ENCODE results near the gene CD6. TPM values are rescaled to one million over a fixed set of nuclear protein-coding genes. Genes with fewer than 3 reads are reported as not detected.
A peak's percentile ranks its signal among the peaks of the same experiment; 100 is the strongest.

CD6 gene
- total and polyA plus RNA-seq, 2 of the 8 experiments (the other 6 are each of a cell fraction or from before 2014, with no cell fraction given) = 0.03 TPM; not detected in 1

DNA sequence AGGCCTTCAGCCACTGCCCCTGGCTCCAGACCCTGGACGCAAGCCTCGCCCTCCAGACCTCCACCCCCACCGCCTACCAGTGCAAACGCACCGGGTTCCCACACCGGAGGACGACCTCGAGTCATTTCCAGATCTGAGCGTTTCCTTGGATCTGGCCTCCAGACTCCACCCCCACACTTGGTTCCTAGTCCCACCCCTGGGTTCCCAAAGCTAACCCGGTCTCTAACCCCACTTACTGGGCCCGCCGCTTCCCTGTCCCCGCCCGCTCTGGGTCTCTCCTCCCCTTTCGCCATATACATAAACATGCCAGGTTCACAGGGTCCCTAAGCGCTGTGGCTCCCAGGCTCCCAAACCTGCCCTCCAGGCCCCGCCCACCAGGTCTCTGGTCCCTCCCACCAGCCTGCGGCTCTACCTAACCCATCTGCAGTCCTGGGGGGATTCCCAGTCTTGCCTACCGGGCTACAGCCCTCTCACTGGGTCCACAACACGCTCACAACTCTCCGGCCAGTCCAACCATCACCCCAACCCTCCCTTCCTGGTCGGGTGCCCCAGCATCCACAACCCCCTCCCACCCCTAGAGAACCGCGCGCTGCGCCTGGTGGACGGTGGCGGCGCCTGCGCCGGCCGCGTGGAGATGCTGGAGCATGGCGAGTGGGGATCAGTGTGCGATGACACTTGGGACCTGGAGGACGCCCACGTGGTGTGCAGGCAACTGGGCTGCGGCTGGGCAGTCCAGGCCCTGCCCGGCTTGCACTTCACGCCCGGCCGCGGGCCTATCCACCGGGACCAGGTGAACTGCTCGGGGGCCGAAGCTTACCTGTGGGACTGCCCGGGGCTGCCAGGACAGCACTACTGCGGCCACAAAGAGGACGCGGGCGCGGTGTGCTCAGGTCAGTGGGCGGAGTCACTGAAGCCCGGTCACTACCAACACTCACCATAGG is 36.7 kb downstream of the CD6 start:
- peaks cover 10% of the 10 kb centered on the region; the same call in 1 of the 2 replicates for H3K23me2 ChIP-seq (ENCODE audit: low read depth, low read length)
- H4K91ac ChIP-seq (replicated peaks; ENCODE audit: insufficient read length, low read length) = no peak overlapping the region
- H3K23ac ChIP-seq (ENCODE audit: insufficient read length) = no peak overlapping the region
- peak overlapping the region; percentile 64 to 68 for H3K4me2 ChIP-seq (ENCODE audit: insufficient read depth in 1 of 2, low read depth in 2 of 2, low read length in 2 of 2)
- H3K9me3 ChIP-seq (ENCODE audit: insufficient read depth in 2 of 2, low read depth in 1 of 2, low read length in 1 of 2) = no peaks in the 10 kb centered on the region
- no peaks in the 10 kb centered on the region for H3K79me1 ChIP-seq (ENCODE audit: low read depth, low read length)
- H4K5ac ChIP-seq (ENCODE audit: insufficient read length, low read depth, low read length) = no peak overlapping the region
- peaks cover 0 to 19% of the 10 kb centered on the region in 2 experiments for H4K20me1 ChIP-seq (replicated peaks in 1 of 2; ENCODE audit: control insufficient read depth in 1 of 2, insufficient read depth in 2 of 2, low read length in 2 of 2)
- no peak overlapping the region for H3K9ac ChIP-seq (replicated peaks in 1 of 4; ENCODE audit: extremely low read depth in 1 of 4, low read depth in 3 of 4, low read length in 3 of 4)
- H2BK120ac ChIP-seq (replicated peaks; ENCODE audit: low read depth, low read length) = no peak overlapping the region
- no peaks in the 10 kb centered on the region for H3K36me3 ChIP-seq (ENCODE audit: control insufficient read depth in 2 of 4, insufficient read depth in 4 of 4, low read length in 3 of 4)
- H3K56ac ChIP-seq (replicated peaks; ENCODE audit: insufficient read length, low read depth, low read length) = no peak overlapping the region
- H2AK5ac ChIP-seq (ENCODE audit: low read depth, low read length) = no peak overlapping the region
- no peak overlapping the region for H2BK12ac ChIP-seq (ENCODE audit: low read depth, low read length)
- no peak overlapping the region for H2BK20ac ChIP-seq (ENCODE audit: low read length)
- FAIRE-seq (no peak), DNase-seq (ENCODE audit: low read depth in 1 of 2, low spot score in 2 of 2) (peak; percentile 58 to 93)
- H3K79me2 ChIP-seq (ENCODE audit: control insufficient read depth in 1 of 2, insufficient read depth in 2 of 2, low read length in 2 of 2) = no peaks in the 10 kb centered on the region
- POLR2A ChIA-PET (ENCODE audit: partially characterized antibody) = no interaction called here
- H4K8ac ChIP-seq (ENCODE audit: extremely low read depth, insufficient read depth, low read length) = peak overlapping the region; percentile 57; the same call in 1 of the 2 replicates
- H2BK15ac ChIP-seq (ENCODE audit: low read length) = no peak overlapping the region
- H3K4me1 ChIP-seq (replicated peaks in 1 of 4; ENCODE audit: control insufficient read depth in 3 of 4, insufficient read depth in 4 of 4, low read length in 3 of 4) = peaks cover 0 to 3% (median under 1%) of the 10 kb centered on the region in 4 experiments; a peak in 4 of 7 replicates
- CTCF ChIA-PET (ENCODE audit: partially characterized antibody) = interaction anchor here (0.7 to 1.4 kb wide), 5 partner anchors 10 to 171 kb away, joined by 3 read pairs; no protein-coding TSS in a partner anchor
- H3K14ac ChIP-seq (ENCODE audit: insufficient read length) = no peak overlapping the region
- H3K4ac ChIP-seq (replicated peaks; ENCODE audit: insufficient read length, low read depth, low read length) = no peak overlapping the region
- peaks cover 37 to 84% (median 71%) of the 10 kb centered on the region in 4 experiments for H3K27me3 ChIP-seq (replicated peaks in 1 of 4; ENCODE audit: control insufficient read depth in 3 of 4, extremely low read depth in 1 of 4, insufficient read depth in 3 of 4, low read length in 3 of 4)
- H3K27ac ChIP-seq (ENCODE audit: low read depth, low read length) = no peak overlapping the region
- no peak overlapping the region for H2AFZ ChIP-seq (ENCODE audit: low read length)
- H3K18ac ChIP-seq (ENCODE audit: extremely low read depth, low read length) = no peak overlapping the region
- no peak overlapping the region for H2BK5ac ChIP-seq (ENCODE audit: low read depth, low read length)
- 12% methylated on average over 47 of the region's 54 CpGs; no CpG with 5 or more reads in 1 of the 2 experiments for WGBS, 2 experiments (ENCODE audit: extremely low coverage in 1 of 2, insufficient coverage in 1 of 2, insufficient read length in 1 of 2, insufficient replicate concordance in 2 of 2, low coverage in 1 of 2, low lambda C conversion rate in 2 of 2, missing lambda C conversion rate in 1 of 2)
- peak overlapping the region; percentile 15 to 61 (median 26) for H3K4me3 ChIP-seq (ENCODE audit: extremely low read depth in 1 of 4, insufficient read depth in 2 of 4, low read depth in 3 of 4, low read length in 4 of 4)
- TF ChIP-seq KDM4A (IDR thresholded peaks at IDR 0.05; ENCODE audit: low read depth, low read length, severe bottlenecking) (peak; percentile 45), TAF7 (optimal IDR thresholded peaks at IDR 0.05; ENCODE audit: borderline replicate concordance, low read depth, low read length) (no peak), RNF2 (IDR thresholded peaks at IDR 0.05; ENCODE audit: borderline replicate concordance, low read depth, low read length, missing control alignments, poor library complexity, severe bottlenecking) (no peak)
- TF ChIP-seq, protein P1, sequence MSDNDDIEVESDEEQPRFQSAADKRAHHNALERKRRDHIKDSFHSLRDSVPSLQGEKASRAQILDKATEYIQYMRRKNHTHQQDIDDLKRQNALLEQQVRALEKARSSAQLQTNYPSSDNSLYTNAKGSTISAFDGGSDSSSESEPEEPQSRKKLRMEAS (IDR thresholded peaks at IDR 0.05) = peak; percentile 68

Data from H1 (cell line).